SJCRH30 (cell line): ENCODE data around the gene TMEM89. TPM values are rescaled to one million over a fixed set of nuclear protein-coding genes. Genes with fewer than 3 reads are reported as not detected.
A peak's percentile ranks its signal among the peaks of the same experiment; 100 is the strongest.

Experiments used
- DNase-seq, 2 experiments: peaks; one replicate each; pipeline ENCODE4 v3.0.0-alpha.2; 2015 to 2020
- H3K27ac ChIP-seq: fragments of 250-450 bp; sonication (Bioruptor Pico); 2 replicates; pipeline ENCODE4 v1.5.1; 2020; ENCODE audit warnings: mild to moderate bottlenecking, moderate library complexity
- H3K27me3 ChIP-seq: fragments of 250-450 bp; sonication (Bioruptor Pico); 2 replicates; pipeline ENCODE4 v1.5.1; 2020; ENCODE audit warnings: mild to moderate bottlenecking, moderate library complexity
- H3K36me3 ChIP-seq: fragments of 250-450 bp; sonication (Bioruptor Pico); 2 replicates; pipeline ENCODE4 v1.5.1; 2020; ENCODE audit warnings: mild to moderate bottlenecking, moderate library complexity
- H3K4me1 ChIP-seq: fragments of 250-450 bp; sonication (Bioruptor Pico); 2 replicates; pipeline ENCODE4 v1.5.1; 2020; ENCODE audit warnings: mild to moderate bottlenecking, moderate library complexity
- H3K4me3 ChIP-seq: fragments of 250-450 bp; sonication (Bioruptor Pico); 2 replicates; pipeline ENCODE4 v1.5.1; 2020; ENCODE audit warnings: mild to moderate bottlenecking, moderate library complexity
- H3K9me3 ChIP-seq: fragments of 250-450 bp; sonication (Bioruptor Pico); replicated peaks from 2 replicates; pipeline ENCODE4 v1.5.1; 2020; ENCODE audit warnings: mild to moderate bottlenecking, moderate library complexity
- total RNA-seq: library from RNA; depleted of rRNA; stranded (reverse); fragments of >200 nt; shearing (Covaris generic); gene quantifications from 2 replicates; pipeline ENCODE4 v1.2.3, GENCODE V29; 2014

Gene TMEM89
- total RNA-seq, 1 experiment from 2014 or later, result not detected

DNA sequence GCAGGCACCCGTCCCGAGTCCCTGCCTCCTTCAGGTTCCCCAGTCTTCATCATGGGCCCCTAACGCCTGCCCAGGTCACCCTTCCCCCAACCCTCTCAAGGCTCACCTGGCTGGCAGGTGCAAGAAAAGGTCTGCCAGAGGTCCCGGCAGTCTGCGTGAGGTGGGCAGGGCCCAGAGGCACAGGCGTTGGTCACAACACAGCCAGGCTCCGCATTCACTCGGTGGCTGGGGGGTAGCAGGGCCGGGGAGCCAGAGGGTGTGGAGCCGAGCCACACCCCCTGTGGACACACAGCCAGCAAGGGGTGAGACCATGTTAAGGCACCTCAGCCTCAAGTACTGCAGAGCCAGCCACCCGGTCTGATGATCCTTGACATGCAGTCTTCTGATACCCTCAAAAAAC is 30.2 kb upstream of the TMEM89 start:
- Histone ChIP-seq H3K9me3 (no peaks in the 10 kb centered on the region), H3K36me3 (no peaks in the 10 kb centered on the region), H3K4me3 (no peak overlapping the region), H3K4me1 (no peaks in the 10 kb centered on the region), H3K27me3 (no peaks in the 10 kb centered on the region), H3K27ac (no peak overlapping the region)
- DNase-seq, result no peak

DNA sequence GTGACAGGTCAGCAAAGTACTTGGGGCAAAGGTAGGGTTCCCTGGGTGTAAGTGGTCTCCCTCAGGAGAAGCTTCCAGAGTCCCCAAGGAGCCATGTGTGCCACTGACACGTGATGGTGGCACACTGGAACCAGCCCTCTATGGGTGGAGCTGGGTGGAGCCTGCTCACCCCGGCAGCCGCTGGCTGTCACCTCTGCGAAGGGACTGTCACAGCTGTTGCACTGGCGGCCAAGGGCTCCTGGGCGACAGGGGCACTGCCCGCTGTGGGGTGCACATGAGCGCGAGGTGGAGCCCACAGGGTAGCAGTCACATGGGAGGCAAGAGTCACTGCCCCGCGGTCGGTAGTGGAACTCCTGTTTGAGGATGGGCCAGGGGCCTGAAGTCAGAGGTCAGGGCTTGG is 29.2 kb upstream of the TMEM89 start:
- H3K27me3 ChIP-seq, result no peaks in the 10 kb centered on the region
- DNase-seq, result no peak
- no peak overlapping the region for H3K27ac ChIP-seq
- H3K4me3 ChIP-seq, result no peak overlapping the region
- H3K4me1 ChIP-seq, result no peaks in the 10 kb centered on the region
- no peaks in the 10 kb centered on the region for H3K36me3 ChIP-seq
- H3K9me3 ChIP-seq, result no peaks in the 10 kb centered on the region

DNA sequence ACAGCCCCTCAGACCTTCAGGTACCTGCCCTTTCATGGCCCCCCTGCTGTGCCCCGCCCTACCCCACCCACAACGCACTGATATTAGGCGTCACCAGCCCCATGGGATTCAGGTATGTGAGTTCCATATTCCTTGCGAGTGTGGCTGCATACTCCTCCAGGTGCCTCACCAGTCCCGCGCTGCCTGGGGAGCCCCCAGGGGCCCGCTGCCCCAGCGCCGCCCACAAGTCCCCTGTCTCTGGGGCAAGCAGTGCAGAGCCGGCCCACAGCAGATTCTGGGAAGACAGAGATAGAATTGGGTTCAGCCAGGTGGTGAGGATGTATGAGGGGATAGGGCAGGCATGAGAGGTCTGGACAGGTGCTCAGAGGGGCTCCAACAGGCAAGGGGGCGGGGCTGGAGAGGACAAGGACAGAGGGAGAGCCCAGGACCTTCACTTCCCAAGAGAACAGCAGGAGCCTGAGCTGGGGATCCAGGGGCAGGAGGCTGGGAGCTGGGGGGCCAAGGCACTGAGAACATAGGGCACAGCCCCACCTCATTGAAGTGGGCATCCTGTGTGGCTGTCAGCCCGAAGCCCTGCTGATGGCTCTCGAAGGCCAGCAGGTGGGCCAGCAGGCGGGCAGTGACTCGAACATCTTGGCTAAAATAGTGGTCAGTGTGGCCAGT is 26.8 kb upstream of the TMEM89 start:
- no peak for DNase-seq
- no peak overlapping the region for H3K4me3 ChIP-seq
- no peak overlapping the region for H3K27ac ChIP-seq
- no peaks in the 10 kb centered on the region for H3K27me3 ChIP-seq
- H3K4me1 ChIP-seq, result no peaks in the 10 kb centered on the region
- no peaks in the 10 kb centered on the region for H3K9me3 ChIP-seq
- H3K36me3 ChIP-seq, result no peaks in the 10 kb centered on the region

DNA sequence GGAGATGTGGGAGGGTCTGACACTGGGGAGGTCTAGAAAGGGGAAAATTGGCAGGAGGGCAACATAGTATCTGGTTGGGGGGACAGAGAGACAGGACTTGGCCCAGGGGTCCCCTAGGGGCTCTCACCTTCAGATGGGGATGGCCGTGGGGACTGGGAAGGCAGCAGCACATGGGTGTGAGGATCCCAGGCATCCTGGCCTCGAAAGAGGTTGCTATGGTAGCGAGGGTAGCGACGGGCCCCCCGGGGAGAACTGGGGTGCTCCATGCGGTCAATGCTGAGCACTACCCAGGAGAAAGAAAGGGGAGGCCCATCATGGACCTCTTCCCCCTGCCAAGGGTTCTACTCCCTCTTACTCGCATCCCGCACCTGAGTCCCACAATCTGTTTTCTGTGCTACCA is 26.1 kb upstream of the TMEM89 start:
- no peak overlapping the region for H3K27ac ChIP-seq
- no peak for DNase-seq
- H3K9me3 ChIP-seq, result no peaks in the 10 kb centered on the region
- no peak overlapping the region for H3K4me3 ChIP-seq
- H3K4me1 ChIP-seq, result no peaks in the 10 kb centered on the region
- H3K36me3 ChIP-seq, result no peaks in the 10 kb centered on the region
- H3K27me3 ChIP-seq, result no peaks in the 10 kb centered on the region

DNA sequence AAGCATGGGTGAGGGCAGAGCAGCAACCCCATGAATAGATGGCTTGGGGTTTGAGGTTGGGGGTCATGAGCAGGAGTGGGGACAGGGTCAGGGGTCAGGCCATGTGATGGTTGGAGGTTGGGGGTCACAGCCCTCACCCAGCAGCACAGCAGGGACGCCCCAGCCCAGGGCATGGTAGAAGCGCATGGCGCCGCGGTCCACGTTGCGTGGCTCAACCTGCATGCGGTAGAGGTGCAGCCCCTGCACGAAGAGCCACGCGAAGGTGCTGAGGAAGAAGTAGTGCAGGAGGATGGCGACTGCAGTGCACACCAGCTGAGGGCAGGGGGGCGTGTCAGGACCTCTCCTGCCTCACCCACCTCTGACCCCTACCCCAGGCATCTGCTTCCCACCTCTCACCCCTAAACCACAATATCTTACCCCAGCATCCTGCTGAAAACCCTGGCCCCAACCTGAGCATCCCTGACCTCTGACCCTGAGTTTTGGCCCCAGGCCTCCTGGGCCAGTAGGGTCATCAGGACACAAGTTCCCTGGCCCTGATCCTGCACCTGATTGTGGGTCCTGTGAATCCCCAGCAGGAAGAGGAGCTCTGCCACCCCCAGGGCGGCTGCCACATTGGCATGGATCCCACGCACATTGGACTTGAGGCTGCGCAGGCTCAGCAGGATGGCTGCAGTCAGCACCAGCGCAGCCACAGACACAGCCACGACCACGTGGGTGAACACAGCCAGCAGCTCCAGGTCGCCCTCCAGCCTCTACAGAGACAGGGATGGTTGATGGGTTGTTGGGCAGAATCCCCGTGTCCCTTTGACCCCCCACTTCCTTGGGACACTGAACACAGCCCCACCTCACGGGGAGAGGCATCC is 23.6 kb upstream of the TMEM89 start:
- Histone ChIP-seq H3K9me3 (no peaks in the 10 kb centered on the region), H3K4me1 (no peaks in the 10 kb centered on the region), H3K27me3 (no peaks in the 10 kb centered on the region), H3K36me3 (no peaks in the 10 kb centered on the region), H3K4me3 (no peak overlapping the region), H3K27ac (no peak overlapping the region)
- no peak for DNase-seq

DNA sequence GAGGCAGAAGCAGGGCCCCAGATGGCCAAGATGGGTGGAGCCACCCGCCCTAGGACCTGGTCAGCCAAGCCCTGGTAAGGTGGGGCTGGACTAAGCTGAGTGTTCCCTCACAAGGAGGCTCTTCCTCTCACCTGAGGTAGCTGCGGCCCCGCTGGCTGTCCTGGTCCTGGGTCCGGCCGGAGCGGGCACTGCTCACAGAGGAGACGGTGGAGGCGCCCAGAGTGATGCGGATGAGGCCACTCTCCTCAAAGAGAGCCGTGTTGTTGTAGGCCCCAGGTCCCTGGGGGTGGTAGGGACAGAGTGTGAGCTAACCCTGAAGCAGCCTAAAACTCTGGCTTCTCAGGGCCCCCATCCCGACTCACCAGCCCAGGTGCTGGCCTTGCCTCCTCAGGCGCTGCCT is 21.0 kb upstream of the TMEM89 start:
- no peaks in the 10 kb centered on the region for H3K36me3 ChIP-seq
- no peak overlapping the region for H3K4me3 ChIP-seq
- H3K27me3 ChIP-seq, result no peaks in the 10 kb centered on the region
- H3K9me3 ChIP-seq, result no peaks in the 10 kb centered on the region
- no peaks in the 10 kb centered on the region for H3K4me1 ChIP-seq
- no peak for DNase-seq
- H3K27ac ChIP-seq, result no peak overlapping the region

DNA sequence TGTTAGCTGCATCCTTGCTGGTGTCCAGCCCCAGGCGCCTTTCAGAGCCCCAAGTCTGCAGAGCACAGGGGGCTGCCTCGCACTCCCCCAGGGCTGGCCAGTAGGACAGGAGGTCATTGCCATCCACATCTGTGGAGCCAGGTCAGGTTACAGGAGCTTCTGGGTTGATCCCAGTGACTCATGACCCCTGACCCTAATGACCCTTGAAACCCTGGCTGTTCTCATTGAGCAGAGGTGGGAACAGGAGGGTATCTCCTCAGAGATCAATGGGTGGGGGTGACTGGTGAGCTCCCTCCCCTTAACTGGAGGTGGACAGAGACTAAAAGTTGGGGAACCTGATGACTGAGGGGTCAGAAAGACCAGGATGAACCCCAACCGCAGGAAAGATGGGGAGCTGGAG is 19.8 kb upstream of the TMEM89 start:
- H3K27me3 ChIP-seq, result no peaks in the 10 kb centered on the region
- H3K36me3 ChIP-seq, result no peaks in the 10 kb centered on the region
- no peak for DNase-seq
- H3K4me1 ChIP-seq, result 0 out of 2 replicates have a peak, but pooled peaks cover 6% of the 10 kb centered on the region
- no peak overlapping the region for H3K27ac ChIP-seq
- H3K9me3 ChIP-seq, result no peaks in the 10 kb centered on the region
- H3K4me3 ChIP-seq, result no peak overlapping the region

DNA sequence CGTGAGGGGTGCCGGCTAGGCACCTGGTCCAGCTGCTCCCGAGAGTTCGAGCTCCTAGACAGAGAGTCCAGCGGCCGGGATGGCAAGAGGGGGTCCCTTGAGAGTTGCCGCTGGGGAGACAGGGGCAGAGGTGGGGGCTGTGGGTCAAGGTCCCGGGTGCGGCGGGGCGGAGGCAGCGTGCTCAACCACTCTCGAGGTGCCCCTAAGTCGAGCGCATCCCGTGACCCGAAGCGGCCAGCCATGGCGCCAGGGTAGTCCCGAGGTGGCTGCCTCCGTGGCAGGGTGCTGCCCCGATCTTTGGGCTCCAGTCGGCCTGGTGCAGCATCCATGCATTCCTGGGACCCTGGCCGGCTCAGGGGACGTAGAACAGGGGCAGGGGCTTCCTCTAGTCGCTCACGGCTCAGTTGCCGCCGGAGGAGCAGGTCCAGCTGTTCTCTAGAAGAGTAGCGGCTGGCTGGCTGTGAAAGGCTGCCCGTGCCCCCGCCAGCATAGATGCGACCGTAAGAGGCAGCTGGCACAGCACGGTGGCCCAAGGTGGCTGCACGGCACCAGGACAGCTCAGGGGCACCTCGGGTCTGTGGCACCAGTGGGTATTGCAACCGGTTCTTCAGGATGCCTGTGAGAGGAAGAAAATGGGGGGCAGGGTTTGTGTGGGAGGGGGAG is 18.5 kb upstream of the TMEM89 start:
- Histone ChIP-seq H3K4me1 (0 out of 2 replicates have a peak, but pooled peaks cover 9% of the 10 kb centered on the region), H3K9me3 (no peaks in the 10 kb centered on the region), H3K27ac (no peak overlapping the region), H3K27me3 (no peaks in the 10 kb centered on the region), H3K4me3 (no peak overlapping the region), H3K36me3 (no peaks in the 10 kb centered on the region)
- DNase-seq, result no peak

DNA sequence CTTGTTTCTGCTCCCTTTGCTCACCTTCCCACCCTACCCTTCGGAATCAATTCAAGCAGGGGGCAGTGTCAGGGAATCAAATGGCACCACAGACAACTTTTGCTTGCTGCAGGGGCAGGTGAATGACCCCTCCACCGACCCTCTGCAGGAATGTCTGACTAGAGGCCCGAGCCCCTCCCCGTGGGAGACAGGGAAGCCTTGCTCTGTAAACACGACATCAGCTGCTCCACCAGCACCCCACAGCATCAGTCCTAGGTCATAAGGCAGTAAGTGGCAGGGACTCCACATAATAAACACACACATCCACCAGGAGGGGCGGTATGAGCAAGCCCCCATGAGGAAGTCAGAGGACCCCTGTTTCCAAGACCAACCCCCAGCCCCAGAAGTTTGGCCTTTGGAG is 15.7 kb upstream of the TMEM89 start:
- Histone ChIP-seq H3K36me3 (no peaks in the 10 kb centered on the region), H3K4me3 (no peak overlapping the region), H3K4me1 (0 out of 2 replicates have a peak, but pooled peaks cover 9% of the 10 kb centered on the region), H3K9me3 (no peaks in the 10 kb centered on the region), H3K27me3 (no peaks in the 10 kb centered on the region), H3K27ac (no peak overlapping the region)
- DNase-seq, result no peak

DNA sequence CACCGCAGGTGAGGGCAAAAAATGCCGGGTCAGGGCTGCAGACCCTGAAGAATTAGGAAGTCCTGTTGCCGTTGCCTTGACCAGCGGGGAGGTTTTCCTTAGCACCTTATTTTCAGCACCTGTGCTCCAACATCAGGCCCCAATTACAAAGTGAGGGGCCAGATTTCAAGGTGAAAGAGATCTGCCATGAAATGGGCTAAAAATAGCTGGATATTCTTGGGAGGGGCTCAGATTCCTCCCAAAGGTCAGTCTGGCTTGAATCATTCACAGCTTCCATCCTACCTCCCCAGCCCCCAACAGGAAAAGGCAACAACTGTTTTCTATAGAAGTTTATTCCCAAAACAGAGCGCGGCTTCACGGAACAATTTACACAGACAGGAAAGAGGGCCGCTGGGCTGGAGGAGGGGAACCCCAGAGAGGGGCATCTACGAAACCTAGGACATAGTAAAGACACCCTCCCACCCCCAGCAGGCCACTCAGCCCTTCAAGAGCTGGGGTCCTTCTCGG is 14.6 kb upstream of the TMEM89 start:
- Histone ChIP-seq H3K4me1 (0 out of 2 replicates have a peak, but pooled peaks cover 9% of the 10 kb centered on the region), H3K36me3 (no peaks in the 10 kb centered on the region), H3K9me3 (no peaks in the 10 kb centered on the region), H3K4me3 (peak overlapping the region; percentile 73), H3K27me3 (no peaks in the 10 kb centered on the region), H3K27ac (peak overlapping the region; percentile 25; the same call in 1 of the 2 replicates)
- peak; percentile 15 to 27 for DNase-seq

DNA sequence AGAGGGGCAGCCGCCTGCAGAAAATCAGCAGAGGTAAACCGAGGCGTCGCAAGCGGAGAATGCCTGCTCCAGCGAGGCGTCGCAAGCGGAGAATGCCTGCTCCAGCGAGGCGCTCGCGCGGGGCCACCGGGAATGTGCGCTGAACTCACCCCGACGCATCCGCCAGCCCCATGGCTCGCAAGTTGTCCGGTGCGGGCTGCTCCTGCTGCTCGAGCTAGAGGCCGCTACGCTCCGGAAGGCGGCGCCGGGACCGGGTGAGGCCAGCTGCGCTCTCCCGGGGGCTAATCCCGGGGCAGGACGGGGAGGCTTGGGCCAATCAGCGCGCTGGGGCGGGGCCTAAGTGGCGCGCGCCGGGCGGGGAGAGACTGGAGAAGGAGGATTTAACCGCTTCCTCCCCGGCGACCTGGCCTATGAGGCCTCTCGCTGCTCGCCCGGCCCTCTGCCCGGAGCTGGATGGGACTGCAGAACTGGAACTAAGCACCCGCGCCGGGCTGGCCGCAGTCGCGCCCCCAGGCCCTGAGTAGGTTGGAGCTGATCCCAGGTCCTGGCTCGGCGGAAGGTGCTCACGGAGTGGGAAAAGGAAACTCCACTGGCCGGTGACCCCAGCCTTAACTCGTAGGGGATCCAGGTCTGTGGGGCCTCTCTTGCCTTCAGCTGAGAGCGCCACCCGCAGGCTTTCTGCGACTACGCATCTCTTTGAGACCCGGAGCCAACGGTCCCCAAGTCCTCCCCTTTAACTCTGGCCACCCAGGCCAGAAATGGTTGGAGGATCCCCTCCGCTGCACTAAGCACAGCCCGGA is 13.9 kb upstream of the TMEM89 start, which contains the start of gene SLC26A6:
Gene SLC26A6 (minus strand): TSS at position 240 of the 800 bp plus-strand sequence. CDS start 68 bp downstream, at position 172.
- peak; percentile 97 for DNase-seq

DNA sequence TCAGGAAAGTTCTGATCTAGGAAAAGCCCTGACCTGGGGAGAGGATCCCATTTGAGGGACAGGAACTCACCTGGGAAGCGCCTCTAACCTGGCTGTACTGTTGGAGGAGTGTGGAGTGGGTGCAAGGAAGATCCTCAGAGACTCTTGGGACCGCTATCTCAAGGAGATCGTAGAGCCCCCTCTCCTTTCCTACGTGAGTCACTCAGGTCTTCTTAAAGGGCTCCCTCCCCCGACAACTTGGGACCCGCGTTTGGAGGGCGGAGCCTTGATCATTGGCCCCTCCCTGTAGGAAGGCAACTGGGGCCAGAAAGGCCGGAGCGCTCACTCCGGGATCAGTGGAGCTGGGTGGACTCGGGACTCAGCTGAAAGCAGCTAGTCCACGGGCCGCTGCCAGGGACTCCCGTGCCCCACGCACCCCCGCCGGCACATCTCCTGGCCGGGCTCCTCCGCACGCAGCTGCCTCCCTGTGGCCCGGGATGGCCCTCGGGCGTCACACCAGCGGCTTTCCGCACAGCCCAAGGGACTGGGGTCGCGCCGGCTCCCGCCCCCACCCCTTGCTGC is 13.2 kb upstream of the TMEM89 start:
- Histone ChIP-seq H3K27me3 (no peaks in the 10 kb centered on the region), H3K4me1 (0 out of 2 replicates have a peak, but pooled peaks cover 9% of the 10 kb centered on the region), H3K4me3 (peak overlapping the region; percentile 73), H3K36me3 (peaks cover 2% of the 10 kb centered on the region; the same call in 1 of the 2 replicates), H3K9me3 (no peaks in the 10 kb centered on the region), H3K27ac (peak overlapping the region; percentile 30)
- DNase-seq, result peak; percentile 67 to 73

More for the DNA sequence above, 13.9 kb upstream of the TMEM89 start, which contains the start of gene SLC26A6:
- Histone ChIP-seq H3K4me3 (peak within 1 kb of the TSS; percentile 73), H3K27ac (peak within 1 kb of the TSS; percentile 30), H3K36me3 (peaks cover 2% of the 10 kb centered on the region; the same call in 1 of the 2 replicates), H3K27me3 (no peaks in the 10 kb centered on the region), H3K4me1 (0 out of 2 replicates have a peak, but pooled peaks cover 9% of the 10 kb centered on the region), H3K9me3 (no peaks in the 10 kb centered on the region)

DNA sequence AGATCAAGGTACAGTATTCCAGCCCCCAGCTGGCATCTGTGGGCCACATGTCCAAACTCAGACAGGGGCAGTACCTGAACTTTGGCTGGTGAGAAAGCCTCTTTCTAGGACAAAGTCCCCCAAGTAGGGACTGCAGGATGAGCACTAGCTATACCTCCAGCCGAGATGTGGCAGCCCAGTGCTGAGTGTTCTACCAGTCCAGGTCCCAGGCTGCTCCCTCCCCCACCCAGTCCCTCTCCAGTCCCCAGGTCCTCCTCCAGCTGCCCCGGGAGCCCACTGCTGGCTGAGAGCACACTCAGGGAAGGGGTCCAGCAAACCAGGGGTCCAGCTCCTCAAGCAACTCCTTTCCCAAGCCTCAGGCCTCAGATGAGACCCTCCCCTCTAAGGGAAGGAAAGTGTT is 12.2 kb upstream of the TMEM89 start:
- no peak for DNase-seq
- Histone ChIP-seq H3K36me3 (peaks cover 2% of the 10 kb centered on the region; the same call in 1 of the 2 replicates), H3K4me1 (0 out of 2 replicates have a peak, but pooled peaks cover 9% of the 10 kb centered on the region), H3K27me3 (no peaks in the 10 kb centered on the region), H3K9me3 (no peaks in the 10 kb centered on the region), H3K4me3 (no peak overlapping the region), H3K27ac (no peak overlapping the region)
